DND-41 (cell line): Measurements from ENCODE around the gene DNAH8.

Source experiments
- ATAC-seq: fragments of 200-7000 bp; cut with Tn5 transposase; 3 replicates; pipeline ENCODE4 v1.9.1; 2021; ENCODE audit warnings: low read depth; ENCODE audit not compliant: insufficient read depth
- DNase-seq: peaks from one replicate; pipeline ENCODE4 v3.0.0-alpha.2; 2020
- H2AFZ ChIP-seq: 2 replicates; pipeline ENCODE4 v1.6.0; 2012; ENCODE audit warnings: low read depth, low read length
- H3K27ac ChIP-seq: 2 replicates; pipeline ENCODE4 v1.5.1; 2012; ENCODE audit warnings: low read length, inconsistent platforms
- H3K27me3 ChIP-seq: fragments of 200-600 bp; sonication (generic); 2 replicates; pipeline ENCODE4 v1.6.0; 2012; ENCODE audit warnings: low read length, mild to moderate bottlenecking, inconsistent platforms; ENCODE audit not compliant: insufficient read depth, poor library complexity
- H3K36me3 ChIP-seq: 2 replicates; pipeline ENCODE4 v1.5.1; 2012; ENCODE audit warnings: low read length, inconsistent platforms; ENCODE audit not compliant: insufficient read depth
- H3K4me1 ChIP-seq: 2 replicates; pipeline ENCODE4 v1.5.1; 2012; ENCODE audit warnings: mild to moderate bottlenecking, low read length; ENCODE audit not compliant: insufficient read depth
- H3K4me2 ChIP-seq: 2 replicates; pipeline ENCODE4 v1.6.0; 2012; ENCODE audit warnings: mild to moderate bottlenecking, moderate library complexity, low read length, inconsistent platforms; ENCODE audit not compliant: insufficient read depth
- H3K4me3 ChIP-seq, 2 experiments: fragments of 200-600 bp in 1 of 2; shearing (Covaris generic) in 1 of 2; 2 replicates each; pipeline ENCODE4 v1.5.1; 2012 to 2016; ENCODE audit warnings: inconsistent platforms in 2 of 2, low read length in 2 of 2, mild to moderate bottlenecking in 2 of 2, low read depth in 1 of 2, moderate library complexity in 1 of 2
- H3K79me2 ChIP-seq: 2 replicates; pipeline ENCODE4 v1.6.0; 2012; ENCODE audit warnings: low read length, inconsistent platforms; ENCODE audit not compliant: insufficient read depth
- H3K9ac ChIP-seq: 2 replicates; pipeline ENCODE4 v1.6.0; 2012; ENCODE audit warnings: low read depth, mild to moderate bottlenecking, inconsistent platforms, low read length, moderate library complexity
- H3K9me3 ChIP-seq: 2 replicates; pipeline ENCODE4 v1.5.1; 2012; ENCODE audit warnings: low read length, moderate library complexity, mild to moderate bottlenecking, inconsistent platforms; ENCODE audit not compliant: insufficient read depth, severe bottlenecking
- H4K20me1 ChIP-seq: 2 replicates; pipeline ENCODE4 v1.6.0; 2012; ENCODE audit warnings: low read length; ENCODE audit not compliant: insufficient read depth
- CTCF ChIP-seq: IDR thresholded peaks from 2 replicates; pipeline ENCODE4 v1.5.1; 2012; ENCODE audit warnings: borderline replicate concordance, low read length, moderate library complexity, mild to moderate bottlenecking; ENCODE audit not compliant: poor library complexity, severe bottlenecking; ENCODE audit errors: extremely low read depth
- EZH2 ChIP-seq: IDR thresholded peaks from 3 replicates; pipeline ENCODE4 v1.6.1; 2012; ENCODE audit warnings: borderline replicate concordance, low read depth, mild to moderate bottlenecking, moderate library complexity, low read length, inconsistent platforms; ENCODE audit not compliant: severe bottlenecking

DNAH8 gene

GRCh38 chr6:38688579-38689087, 26.5 kb upstream of the DNAH8 start:
- Histone ChIP-seq H3K27me3 (no peaks in the 10 kb centered on the region), H3K4me1 (no peaks in the 10 kb centered on the region; the same call in 1 of the 2 replicates), H3K9ac (no peak overlapping the region), H3K27ac (no peak overlapping the region), H2AFZ (no peak overlapping the region), H3K36me3 (peaks cover 25% of the 10 kb centered on the region), H3K4me2 (no peak overlapping the region), H4K20me1 (peaks cover 46% of the 10 kb centered on the region), H3K79me2 (peaks cover 78% of the 10 kb centered on the region), H3K4me3 (no peak overlapping the region), H3K9me3 (no peaks in the 10 kb centered on the region)
- ATAC-seq = no peak; the same call in 2 of the 3 replicates
- no peak for DNase-seq
- TF ChIP-seq EZH2 = no peak
- TF ChIP-seq CTCF = no peak

GRCh38 chr6:38695227-38695900, 19.7 kb upstream of the DNAH8 start:
- H3K4me3 ChIP-seq = no peak overlapping the region
- H3K9ac ChIP-seq = no peak overlapping the region
- H3K36me3 ChIP-seq = peaks cover 14% of the 10 kb centered on the region
- ATAC-seq (no peak), DNase-seq (no peak)
- no peak overlapping the region for H2AFZ ChIP-seq
- peaks cover 44% of the 10 kb centered on the region; the same call in 1 of the 2 replicates for H4K20me1 ChIP-seq
- TF ChIP-seq EZH2 (no peak), CTCF (no peak)
- H3K79me2 ChIP-seq = peaks cover 94% of the 10 kb centered on the region
- H3K9me3 ChIP-seq = peaks cover 5% of the 10 kb centered on the region
- H3K4me2 ChIP-seq = no peak overlapping the region
- peaks cover 5% of the 10 kb centered on the region; the same call in 1 of the 2 replicates for H3K4me1 ChIP-seq
- H3K27me3 ChIP-seq = no peaks in the 10 kb centered on the region
- no peak overlapping the region for H3K27ac ChIP-seq

GRCh38 chr6:38695933-38696332, 19.2 kb upstream of the DNAH8 start:
- TF ChIP-seq EZH2 (no peak), CTCF (no peak)
- peaks cover 7% of the 10 kb centered on the region for H3K4me1 ChIP-seq
- no peak overlapping the region for H3K4me3 ChIP-seq
- no peak overlapping the region for H3K27ac ChIP-seq
- H2AFZ ChIP-seq = no peak overlapping the region
- no peak overlapping the region for H3K9ac ChIP-seq
- peaks cover 9% of the 10 kb centered on the region for H3K9me3 ChIP-seq
- no peak for ATAC-seq
- H3K4me2 ChIP-seq = no peak overlapping the region
- no peaks in the 10 kb centered on the region for H3K27me3 ChIP-seq
- H3K36me3 ChIP-seq = peaks cover 19% of the 10 kb centered on the region
- peaks cover 44% of the 10 kb centered on the region; the same call in 1 of the 2 replicates for H4K20me1 ChIP-seq
- DNase-seq = no peak
- peaks cover 94% of the 10 kb centered on the region for H3K79me2 ChIP-seq
